GM21825 (cell line): Measurements from ENCODE around the gene VTCN1.
"Not testable (repeated sequence)": the region's sequence is repeated elsewhere in the genome, so short reads cannot be mapped to it uniquely, and the experiment has no call there.

Experiments
- ATAC-seq: cut with Tn5 transposase; IDR thresholded peaks from one replicate; pipeline ENCODE4 v1.9.1; 2021; ENCODE audit warnings: mild to moderate bottlenecking, moderate library complexity; ENCODE audit not compliant: unreplicated experiment

Gene VTCN1, protein sequence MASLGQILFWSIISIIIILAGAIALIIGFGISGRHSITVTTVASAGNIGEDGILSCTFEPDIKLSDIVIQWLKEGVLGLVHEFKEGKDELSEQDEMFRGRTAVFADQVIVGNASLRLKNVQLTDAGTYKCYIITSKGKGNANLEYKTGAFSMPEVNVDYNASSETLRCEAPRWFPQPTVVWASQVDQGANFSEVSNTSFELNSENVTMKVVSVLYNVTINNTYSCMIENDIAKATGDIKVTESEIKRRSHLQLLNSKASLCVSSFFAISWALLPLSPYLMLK

DNA sequence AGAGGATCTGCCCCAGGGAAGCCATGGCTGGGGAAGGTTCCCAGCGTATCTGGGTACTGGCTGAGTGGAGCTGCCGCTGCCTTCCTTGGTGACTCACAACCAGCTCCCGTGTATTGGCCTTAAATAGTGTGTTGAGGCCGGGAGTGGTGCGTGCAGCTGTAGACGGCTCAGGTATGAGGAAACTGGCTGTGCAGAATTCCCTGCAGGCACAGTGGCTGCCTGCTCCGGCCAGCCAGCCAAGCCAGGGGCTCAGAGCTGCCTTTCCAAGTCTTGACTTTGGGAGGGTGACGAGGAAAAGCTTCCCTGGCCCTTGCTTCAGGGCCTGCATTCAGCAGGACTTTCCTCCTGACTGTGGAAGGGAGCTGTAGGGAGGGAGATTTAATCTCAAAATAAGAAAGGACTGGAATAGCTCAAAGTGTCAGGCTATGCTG, at the start of gene VTCN1:
Gene VTCN1 (minus strand): TSS at position 97 of the 431 bp plus-strand sequence. CDS start 72 bp downstream, at position 25.
- no peak for ATAC-seq

DNA sequence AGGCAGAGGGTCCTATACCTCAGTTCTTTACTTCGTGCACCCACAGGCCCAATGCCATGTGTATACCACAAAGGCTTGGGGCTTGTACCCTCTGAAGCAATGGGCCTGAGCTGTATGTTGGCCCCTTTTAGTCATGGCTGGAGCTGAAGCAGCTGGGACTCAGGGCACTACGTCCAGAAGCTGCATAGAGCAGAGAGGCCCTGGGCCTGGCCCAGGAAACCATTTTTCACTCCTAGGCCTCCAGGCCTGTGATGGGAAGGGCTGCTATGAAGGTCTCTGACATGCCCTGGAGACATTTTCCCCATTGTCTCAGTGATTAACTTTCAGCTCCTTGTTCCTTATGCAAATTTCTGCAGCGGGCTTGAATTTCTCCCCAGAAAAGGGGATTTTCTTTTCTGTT, 48.1 kb upstream of the VTCN1 start:
- ATAC-seq: no peak

DNA sequence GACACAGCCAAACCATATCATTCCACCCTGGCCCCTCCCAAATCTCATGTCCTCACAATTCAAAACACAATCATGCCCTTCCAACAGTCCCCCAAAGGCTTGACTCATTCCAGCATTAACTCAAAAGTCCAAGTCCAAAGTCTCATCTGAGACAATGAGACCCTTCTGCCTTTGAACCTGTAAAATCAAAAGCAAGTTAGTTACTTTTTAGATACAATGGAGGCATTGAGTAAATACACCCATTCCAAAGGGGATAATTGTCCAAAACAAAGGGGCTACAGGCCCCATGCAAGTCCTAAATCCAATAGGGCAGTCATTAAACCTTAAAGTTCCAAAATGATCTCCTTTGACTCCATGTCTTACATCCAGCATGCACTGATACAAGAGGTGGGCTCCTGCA, 47.3 kb upstream of the VTCN1 start:
- ATAC-seq: not testable (repeated sequence)

DNA sequence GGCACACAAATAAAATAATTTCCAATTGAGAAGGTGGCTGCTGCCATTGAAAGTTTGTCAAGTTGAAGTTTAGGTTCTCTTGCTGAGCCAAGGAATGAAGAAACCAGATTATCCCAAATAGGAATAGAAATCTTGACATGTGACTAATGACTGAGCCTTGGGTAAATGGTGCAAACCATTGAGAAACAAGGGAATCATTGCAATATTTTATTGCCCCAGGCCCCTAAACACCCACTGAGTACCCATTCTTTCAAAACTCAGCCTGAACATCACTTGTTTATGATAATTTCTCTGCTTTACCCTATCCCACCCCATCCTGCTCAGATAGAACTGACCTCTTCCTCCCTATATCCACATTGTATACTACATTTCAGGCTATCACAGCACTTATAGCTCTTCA, 46.6 kb upstream of the VTCN1 start:
- no peak for ATAC-seq

DNA sequence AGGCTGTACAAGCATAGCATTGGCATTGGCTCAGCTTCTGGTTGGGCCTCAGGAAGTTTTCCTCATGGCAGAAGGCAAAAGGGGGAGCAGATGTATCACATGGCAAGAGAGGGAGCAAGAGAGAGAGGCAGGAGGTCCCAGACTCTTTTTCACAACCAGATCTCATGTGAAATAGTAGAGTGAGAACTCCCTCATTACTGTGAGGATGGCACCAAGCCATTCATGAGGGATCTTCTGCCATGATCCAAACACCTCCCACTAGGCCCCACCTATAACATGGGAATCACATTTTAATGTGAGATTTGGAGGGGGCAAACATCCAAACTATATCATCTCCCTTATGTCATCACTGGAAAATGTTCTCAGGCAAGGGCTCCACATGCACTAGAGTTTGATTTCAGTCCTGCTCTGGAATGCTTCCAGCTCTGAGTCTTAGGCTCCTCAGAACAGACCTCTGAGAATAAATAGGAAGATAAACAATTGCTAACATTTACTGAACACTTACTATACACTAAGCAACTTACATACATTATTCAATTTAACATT, 39.4 kb upstream of the VTCN1 start:
- no peak for ATAC-seq

DNA sequence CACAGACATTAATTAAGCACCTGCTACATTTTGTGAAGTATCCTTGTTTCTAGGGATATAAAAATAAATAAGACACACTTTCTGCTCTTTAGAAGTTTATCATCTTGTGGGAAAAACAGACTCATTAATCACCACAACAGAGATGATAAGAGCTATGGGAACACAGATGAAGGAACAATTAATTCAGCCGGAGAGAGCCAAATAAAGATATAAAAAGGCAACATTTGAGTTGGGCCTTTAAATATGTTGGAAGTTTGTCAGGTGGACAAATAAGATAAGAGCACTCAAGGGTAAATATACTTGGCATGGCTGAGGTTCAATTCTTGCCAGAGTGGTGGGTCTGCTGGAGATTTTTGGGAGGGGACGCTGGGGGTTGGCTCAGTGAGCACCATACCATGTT, 34.2 kb upstream of the VTCN1 start:
- ATAC-seq: no peak

DNA sequence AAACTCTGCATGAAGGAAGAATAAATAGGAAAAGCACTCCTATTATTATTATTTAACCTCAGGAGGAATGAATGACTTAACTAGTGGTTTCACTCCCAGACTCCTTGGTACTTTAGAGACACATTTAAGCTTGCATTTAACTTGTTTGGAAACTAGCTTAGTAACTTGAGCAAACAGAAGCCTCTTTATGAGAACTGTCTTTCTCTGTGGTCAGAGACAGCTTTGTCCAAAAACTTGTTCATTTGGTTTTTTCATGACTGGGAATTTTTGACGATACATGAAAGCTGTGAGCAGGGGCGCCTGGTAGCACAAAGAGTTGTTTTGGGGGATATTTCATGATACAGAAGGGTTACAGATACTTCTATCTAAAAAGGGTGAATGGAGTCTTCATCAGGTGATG, 33.6 kb upstream of the VTCN1 start:
- no peak for ATAC-seq

DNA sequence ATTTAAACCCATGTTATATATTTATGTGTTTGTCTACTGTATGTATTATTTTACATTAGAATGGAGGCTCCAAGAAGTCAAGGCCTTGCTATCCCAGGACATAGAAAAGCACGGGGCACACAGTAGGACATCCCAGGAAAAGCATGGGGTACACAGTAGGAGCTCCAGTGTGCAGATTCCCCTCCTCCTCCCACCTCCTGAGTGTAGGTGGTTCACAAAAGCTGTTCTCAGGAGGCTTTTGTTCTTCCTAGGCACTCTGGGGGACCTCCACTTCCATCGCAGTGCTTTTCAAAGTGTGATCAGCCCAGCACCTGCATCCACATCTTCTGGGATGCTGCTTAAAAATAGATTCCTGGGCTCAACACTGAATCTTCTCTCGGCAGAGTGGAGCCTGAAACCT, 30.8 kb upstream of the VTCN1 start:
- no peak for ATAC-seq

DNA sequence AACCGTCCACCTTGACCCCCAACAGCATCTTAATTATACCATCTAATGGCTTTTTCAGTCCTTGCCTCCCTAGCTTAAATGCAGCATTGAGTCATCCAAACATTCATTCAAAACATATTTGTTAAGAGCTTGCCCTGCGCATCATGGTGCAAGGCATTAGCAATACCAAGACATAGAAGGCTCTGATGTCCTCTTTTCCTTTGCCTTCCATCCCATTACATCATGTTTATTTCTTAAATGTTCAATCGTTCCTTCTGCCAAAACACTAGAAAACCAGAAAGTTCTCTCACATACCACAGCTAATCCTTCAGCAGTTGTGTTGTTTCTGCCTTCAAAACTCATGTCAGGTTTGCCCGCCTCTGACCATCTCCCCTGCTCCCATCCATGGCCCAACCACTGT, 29.8 kb upstream of the VTCN1 start:
- no peak for ATAC-seq

DNA sequence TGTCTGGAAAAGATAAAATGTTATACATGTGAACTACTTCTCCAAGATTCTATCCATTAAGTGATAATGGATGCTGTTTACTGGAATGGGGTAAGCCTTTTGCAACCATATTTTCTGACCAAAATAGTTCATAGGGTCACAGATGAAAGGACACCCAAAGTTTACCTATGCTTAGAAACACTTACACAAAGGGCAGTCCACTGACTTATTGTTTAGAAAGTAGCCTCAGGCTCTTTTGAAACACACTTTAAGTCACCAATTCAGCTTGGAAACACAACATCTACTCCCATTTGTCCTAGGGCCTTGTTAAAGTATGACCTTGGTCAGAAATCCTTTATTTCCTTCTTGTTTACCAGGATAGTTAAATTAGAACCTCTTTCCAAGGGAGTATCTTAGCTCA, 28.7 kb upstream of the VTCN1 start:
- ATAC-seq: no peak

DNA sequence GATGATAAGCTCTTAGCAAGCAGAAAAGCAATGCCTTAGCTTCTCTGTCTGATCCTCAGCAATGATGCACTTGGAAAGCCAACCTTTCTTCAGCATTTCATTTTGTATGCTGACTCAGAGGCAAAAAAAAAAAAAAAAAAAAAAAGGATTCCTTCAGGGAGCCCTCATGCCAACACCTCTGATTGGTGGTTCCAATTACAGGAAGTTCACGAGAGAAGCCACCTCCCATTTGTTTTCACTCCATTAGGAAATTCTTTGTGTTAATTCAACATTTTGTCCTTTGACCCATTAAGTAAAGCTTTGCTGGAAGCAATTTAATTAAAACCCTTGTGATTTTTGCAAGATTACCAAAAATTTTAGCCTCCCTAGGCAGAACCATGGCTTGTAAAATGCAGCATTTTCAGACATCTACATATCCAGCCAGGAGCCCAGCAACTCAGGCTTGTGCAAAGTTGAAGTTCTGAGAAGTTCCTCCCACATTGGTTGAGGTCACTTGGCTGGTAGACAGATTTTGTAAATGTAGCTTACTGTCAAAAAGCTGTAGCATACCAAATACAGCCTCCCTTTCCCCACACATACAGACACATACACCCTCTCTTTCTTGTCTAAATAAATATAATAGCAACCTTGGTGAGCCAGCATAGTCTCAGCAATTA, 27.1 kb upstream of the VTCN1 start:
- no peak for ATAC-seq

DNA sequence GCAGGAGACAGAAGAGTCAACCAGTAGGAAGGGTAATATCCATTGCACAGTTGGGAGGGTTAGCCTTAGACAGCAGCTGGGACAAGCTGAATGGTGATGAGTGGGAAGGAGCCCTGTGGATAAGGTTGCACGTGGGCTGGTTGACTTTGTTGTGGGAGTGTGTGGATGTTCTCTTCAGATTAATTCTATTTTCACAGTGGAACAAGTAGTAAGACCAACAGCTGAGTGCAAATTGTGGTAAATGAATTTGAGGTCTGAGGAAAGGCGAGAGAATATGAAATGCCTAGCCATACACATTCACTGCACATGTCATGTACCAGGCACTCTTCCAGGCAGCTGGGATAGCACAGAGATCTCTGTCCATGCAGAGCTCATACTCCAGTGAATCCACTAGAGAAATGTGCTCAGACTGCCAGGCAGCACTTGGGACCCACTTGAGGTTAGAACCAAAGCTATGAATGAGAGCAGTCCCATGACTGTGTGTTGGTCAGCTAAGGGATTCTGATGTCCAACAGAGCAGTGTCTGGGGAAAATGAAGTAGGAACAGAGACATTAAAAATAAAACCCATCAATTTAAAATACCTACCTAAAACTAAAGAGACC, 25.2 kb upstream of the VTCN1 start:
- no peak for ATAC-seq

DNA sequence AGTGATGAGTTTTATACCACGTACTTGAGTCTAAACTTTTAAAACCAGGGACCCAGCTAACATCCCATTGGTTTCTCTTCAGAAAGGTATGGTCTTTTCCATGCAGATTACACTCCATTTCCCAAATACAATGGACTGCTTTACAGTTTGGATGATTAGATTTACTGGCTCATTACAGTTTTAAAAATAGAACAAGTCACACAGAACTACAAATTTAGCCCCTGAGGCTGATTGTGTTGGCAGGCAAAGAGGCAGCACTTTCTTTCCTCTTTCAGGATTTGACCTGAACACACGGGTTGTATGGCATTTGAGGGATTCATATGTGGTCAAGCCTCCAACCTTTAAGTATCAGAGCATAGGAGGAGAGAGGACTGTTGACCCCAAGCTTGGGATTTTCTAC, 21.8 kb upstream of the VTCN1 start:
- no peak for ATAC-seq

DNA sequence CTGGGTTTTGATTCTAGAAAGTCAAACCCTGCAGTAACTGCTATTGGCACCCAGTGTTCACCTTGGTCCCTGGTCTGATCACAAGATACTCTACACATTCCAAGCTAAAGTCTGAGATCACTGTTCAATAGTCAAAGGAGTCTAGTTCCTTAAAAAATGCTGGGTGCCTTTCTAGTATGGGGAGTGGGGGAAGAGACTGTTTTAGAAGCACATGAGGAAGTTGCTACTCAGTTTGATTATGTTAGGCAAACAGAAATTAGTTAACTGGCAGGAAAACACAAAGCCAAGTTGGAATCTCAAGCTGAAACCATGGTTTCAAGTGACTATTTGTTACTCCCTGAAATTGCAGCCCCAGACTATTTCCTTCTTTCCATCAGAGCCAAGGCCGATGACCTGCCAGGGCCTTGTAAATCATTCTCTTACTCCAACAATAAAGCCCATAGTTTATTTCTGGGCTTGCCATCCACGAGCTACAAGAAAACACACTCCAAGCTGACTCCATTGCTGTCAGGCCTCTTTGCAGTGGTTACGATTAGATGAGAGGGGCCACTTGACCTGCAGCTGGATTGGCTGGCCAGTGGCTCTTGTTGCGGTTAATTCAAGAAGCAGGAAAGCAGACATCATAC, 21.1 kb upstream of the VTCN1 start:
- ATAC-seq: no peak

DNA sequence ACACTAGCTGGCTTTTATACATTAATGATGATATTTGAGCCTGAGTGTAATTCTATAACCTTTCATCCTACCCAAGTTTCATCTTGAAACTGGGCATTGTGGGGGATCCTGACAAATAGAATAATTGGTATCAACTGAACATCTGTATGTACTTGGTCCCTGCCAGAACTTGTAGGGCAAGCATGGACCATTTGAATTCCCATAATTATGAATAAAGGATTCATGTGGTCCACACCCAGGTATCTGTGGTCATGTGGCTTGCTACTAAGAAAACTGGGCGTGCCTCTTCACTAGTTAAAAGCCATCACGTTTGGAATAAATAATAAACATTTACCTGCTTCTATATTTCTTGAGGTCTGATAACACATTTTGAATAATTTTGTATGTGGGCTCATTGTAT, 20.6 kb upstream of the VTCN1 start:
- ATAC-seq: no peak

DNA sequence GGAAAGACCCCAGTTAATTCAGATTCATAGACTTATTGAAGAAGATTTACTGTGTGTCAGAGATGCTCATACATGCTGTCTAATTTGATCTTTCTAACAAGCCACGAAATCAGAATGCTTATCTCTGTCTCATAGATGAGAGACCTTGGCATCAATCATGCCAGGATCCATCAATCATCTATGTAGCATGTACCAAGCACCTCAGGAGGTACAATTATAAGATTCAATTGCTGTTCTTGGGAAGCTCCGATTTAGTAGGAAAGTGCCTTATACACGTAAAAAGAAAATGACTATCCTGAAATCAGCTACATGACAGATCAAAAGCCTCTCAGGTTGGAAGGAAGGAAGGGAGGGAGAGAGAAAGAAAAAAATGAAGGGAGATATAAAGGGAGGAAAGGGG, 18.5 kb upstream of the VTCN1 start:
- ATAC-seq: no peak

DNA sequence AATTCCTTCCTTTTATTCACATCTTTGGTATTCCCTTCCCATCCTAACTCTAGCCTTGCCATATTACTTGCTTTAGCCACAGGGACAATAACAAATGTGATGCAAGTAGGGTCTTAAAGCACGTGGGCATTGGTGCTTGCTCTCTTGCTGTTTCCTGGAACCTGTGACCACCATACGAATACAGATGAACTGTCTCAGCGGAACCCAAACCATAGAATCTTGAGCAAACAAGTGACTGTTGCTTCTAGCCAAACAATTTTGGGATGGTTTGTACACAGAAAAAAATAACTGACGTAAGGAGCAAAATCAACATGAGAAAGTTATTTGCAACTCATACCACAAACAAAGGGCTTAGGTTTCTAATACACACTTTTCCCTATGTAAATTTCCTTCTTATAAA, 15.2 kb upstream of the VTCN1 start:
- no peak for ATAC-seq

DNA sequence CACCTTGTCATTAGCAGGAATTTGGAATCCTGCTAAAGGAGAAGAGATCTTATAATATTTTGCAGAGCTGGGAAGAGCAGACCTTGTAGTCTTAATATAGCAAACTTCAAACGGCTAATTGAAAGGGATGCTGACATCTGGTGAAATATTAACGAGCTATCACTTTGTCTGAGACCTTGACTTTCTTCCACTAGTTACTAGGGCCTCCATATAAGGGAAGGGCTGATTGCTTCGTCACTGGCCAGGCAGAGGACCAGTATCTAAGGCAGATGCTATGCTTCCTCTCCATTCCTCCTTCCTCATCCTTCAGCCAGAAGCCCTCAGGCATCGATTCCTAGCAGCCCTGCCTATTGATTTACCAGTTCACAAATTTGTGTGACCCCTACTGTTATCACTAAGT, 6.0 kb upstream of the VTCN1 start:
- ATAC-seq: no peak

DNA sequence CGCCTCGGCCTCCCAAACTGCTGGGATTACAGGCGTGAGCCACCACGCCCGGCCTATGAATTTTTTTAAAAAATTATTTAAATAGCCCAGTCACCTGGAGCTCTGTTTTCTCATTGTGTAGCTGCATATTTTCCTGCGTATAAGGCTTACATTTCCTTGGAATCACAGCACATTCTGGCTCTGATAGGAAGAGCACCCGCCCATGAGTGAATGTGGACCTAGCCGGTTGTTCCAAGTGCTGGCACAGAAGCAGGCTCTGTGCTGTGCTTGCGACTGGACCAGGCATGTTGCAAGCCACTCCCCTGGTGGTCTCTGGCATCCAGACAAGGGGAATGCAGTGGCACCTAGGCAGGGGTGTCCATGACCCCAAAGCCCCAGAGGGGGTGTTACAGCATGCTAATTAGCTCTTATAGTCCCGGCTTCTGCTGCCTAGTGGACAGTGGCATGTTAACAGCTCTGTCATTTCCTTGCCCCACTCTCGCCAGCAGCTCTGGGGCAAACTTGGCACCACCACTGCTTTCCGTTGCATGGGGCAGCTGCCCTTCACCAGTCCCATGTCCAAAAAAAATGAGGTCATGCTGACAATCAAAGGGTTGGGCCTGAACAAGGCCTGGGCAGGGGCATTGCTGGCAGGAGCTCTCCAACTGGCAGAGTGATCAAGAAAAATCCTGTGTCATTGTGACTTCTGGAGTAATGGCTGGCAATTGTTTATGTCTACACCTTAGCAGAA, 5.2 kb upstream of the VTCN1 start:
- no peak for ATAC-seq

DNA sequence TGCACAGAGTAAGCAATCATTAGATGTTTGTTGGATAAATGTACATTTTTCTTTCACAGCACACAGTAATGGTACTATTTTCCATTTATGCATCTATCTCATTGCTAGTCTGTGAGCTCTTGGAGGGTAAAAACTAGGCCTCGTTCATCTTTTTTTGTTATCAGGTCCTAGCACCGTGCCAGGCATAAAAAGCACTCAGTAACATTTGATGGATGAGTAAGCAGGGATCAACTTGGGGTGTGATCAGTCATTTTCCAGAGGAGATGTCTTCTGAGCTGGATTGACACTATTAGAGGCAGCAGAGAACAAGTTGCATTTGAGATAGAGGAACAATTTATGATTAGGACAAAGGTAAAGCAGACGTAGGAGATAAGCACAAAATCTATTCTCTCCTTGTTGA, 4.3 kb upstream of the VTCN1 start:
- ATAC-seq: no peak

DNA sequence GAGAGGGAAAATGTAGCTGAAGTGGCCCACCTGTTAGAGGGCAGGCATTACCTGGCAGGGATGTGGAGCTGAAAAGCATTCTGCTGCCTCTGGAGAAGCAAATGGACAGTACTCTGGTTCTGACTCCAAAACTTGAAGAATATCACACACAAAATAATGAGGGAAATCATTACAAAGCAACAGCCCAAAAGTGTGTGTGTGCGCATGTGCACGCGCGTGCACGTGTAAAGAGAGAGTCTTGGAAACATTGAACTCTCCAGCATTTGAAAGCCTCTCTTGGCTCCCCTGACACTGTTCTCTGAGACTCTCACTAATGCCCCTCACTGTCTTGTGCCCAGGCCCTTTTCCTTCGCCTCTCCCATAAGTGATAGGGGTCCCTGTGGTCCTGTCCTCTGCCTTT, 2.3 kb upstream of the VTCN1 start:
- ATAC-seq: no peak
